SKM-1 treated with dmso at 0.1 percent for 144 hours (cell line): Measurements from ENCODE around the gene KRTAP10-7.
"Not testable (repeated sequence)": the region's sequence is repeated elsewhere in the genome, so short reads cannot be mapped to it uniquely, and the experiment has no call there.

Experiments used
- DNase-seq: peaks from one replicate; lab custom pipeline; 2025; ENCODE audit not compliant: unreplicated experiment; lab: John Stamatoyannopoulos, UW

KRTAP10-7 gene

DNA sequence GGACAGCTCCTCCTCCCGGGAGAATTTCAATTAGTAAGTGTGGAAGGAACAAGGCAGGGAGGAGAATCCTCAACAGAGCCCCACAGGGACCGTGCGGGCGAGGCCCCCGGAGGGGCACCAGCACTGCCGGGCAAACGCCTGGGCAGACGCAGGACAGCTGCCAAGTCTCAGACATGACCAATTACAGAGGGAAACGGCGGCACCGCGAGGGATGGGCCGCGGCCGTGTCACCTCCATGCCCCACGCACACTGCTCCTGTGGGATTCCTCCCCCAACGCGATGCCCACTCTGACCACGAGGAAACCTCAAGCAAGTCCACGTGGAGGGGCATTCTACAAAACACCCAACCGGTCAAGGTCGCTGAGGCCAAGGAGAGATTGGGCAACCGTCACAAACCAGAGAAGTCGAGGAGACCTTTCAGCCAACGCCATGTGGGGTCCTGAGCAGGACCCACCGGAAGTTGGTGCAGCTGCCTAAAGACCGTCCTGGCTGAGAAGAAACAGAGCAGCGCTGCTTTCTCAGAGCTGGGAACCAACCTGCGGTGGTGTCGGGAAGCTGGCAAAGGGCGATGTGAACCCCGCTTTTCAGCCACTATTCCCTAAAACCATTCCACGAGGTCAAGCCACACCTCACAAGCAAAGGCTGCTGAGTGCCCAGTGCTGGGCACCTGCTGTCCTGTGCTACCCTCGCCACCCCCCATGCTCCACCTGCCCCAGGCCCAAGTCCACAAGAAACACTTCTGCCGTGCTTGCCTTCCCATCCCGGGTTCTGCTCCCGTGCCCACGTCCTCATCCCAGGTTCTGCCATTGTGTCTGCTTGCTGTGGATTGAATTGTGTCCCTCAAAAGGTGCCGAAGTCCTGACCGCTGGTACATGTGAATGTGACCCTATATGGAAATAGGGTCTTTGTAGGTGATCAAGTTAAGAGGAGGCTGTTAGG is 28.3 kb upstream of the KRTAP10-7 start:
- DNase-seq, result no peak

DNA sequence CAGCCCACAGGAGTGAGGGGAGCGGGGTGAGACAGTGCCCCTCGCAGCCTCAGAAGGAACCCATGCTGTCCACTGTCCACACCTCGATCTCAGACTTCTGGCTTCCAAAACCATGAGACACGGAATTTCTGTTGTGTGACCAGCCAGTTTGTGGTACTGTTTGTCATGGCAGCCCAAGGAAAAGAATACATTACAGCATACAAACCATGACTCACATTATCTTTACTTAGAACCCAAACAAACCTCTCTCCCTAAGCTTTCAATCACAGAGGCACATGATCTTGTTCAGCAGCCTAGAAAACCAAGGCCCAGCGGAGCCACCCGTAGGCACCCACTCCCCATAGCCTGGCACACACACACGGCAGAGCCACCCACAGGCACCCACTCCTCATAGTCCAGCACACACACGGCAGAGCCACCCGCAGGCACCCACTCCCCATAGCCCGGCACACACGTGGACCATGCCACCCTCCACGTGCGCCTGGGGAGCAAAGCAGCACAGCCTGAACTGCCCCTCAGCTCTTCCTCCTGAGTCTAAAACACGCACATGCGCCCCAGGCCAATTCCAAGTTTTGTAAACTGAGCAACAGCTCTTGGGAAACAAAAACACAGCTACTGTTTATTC is 27.3 kb upstream of the KRTAP10-7 start:
- DNase-seq, result no peak

DNA sequence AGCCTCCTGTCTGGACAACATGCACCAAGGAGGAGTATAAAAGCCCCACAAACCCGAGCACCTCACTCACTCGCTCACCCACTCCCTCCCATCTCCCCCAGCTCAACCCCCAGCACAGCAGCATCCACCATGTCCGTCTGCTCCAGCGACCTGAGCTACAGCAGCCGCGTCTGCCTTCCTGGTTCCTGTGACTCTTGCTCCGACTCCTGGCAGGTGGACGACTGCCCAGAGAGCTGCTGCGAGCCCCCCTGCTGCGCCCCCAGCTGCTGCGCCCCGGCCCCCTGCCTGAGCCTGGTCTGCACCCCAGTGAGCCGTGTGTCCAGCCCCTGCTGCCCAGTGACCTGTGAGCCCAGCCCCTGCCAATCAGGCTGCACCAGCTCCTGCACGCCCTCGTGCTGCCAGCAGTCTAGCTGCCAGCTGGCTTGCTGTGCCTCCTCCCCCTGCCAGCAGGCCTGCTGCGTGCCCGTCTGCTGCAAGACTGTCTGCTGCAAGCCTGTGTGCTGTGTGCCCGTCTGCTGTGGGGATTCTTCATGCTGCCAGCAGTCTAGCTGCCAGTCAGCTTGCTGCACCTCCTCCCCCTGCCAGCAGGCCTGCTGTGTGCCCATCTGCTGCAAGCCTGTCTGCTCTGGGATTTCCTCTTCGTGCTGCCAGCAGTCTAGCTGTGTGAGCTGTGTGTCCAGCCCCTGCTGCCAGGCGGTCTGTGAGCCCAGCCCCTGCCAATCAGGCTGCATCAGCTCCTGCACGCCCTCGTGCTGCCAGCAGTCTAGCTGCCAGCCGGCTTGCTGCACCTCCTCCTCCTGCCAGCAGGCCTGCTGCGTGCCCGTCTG is 26.6 kb upstream of the KRTAP10-7 start, which contains the start of gene KRTAP10-4:
KRTAP10-4 (plus strand) TSS at position 100 of the 827 bp plus-strand sequence; CDS start at position 130, 30 bp downstream.
- DNase-seq, result not testable (repeated sequence)

DNA sequence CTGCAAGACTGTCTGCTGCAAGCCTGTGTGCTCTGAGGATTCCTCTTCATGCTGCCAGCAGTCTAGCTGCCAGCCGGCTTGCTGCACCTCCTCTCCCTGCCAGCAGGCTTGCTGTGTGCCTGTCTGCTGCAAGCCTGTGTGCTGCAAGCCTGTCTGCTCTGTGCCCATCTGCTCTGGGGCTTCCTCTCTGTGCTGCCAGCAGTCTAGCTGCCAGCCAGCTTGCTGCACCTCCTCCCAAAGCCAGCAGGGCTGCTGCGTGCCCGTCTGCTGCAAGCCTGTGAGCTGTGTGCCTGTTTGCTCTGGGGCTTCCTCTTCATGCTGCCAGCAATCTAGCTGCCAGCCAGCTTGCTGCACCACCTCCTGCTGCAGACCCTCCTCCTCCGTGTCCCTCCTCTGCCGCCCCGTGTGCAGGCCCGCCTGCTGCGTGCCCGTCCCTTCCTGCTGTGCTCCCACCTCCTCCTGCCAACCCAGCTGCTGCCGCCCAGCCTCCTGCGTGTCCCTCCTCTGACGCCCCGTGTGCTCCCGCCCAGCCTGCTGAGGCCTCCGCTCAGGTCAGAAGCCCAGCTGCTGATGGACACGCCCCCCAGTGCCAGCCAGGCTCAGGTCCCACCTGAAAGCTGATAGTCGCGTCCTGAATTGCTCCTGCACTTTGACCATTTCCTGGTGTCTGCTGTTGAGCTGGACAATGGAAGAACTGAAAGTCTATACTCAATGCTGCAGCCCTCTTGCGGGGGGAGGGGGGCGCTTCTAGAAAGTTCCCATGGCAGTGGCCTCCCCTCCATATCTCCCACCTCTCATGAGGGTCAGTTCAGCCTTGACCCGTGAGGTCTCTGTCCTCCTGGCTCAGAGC is 25.7 kb upstream of the KRTAP10-7 start:
- no peak for DNase-seq

DNA sequence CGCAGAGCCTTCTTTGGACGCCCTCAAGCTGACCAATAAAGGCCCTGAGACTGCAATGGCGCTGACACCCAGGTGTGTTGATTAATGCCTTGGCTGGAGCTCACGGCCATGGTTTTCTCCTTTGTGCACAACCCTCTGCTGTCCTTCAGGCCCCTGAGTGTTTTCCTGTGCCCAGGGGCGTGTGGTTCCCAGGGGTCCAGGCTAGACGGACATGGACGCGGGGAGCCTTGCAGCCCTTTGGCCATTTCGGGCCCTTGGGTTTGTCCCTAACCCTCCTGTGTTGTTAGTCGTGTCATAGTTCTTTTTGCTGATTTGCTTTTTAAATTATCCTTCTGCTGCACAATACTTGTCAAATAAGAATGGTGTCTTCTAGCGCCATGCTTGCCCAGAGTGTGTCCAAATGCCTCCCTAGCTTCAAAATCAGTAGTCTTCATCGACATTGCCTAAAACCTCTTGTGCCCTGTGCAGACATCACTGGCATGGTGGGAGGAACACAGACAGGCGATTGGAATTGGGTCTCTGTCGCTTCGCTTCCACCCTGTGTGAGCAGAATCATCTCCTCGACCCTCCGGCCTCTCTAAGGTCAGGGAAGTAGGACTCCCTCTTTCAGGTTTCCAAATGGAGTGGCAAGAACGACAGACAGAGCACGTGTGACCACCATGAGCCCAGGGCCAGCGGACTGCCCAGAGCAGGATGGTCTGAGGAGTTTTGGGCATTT is 24.9 kb upstream of the KRTAP10-7 start:
- DNase-seq, result no peak

DNA sequence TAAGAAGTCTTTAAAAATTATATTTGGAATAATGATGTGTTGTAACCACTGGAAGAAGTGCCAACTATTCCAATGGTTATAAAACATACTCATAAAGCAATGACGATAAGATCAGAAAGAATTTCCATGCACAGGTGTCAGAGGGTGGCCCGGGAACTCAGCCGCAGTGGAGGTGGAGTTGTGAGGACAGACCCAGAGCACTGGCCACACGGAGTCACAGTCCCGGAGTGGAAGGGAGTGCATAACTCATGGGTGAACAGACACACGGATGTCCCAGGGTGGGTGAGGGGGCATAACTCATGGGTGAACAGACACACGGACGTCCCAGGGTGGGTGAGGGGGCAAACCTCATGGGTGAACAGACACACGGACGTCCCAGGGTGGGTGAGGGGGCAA is 24.4 kb upstream of the KRTAP10-7 start:
- no peak for DNase-seq

DNA sequence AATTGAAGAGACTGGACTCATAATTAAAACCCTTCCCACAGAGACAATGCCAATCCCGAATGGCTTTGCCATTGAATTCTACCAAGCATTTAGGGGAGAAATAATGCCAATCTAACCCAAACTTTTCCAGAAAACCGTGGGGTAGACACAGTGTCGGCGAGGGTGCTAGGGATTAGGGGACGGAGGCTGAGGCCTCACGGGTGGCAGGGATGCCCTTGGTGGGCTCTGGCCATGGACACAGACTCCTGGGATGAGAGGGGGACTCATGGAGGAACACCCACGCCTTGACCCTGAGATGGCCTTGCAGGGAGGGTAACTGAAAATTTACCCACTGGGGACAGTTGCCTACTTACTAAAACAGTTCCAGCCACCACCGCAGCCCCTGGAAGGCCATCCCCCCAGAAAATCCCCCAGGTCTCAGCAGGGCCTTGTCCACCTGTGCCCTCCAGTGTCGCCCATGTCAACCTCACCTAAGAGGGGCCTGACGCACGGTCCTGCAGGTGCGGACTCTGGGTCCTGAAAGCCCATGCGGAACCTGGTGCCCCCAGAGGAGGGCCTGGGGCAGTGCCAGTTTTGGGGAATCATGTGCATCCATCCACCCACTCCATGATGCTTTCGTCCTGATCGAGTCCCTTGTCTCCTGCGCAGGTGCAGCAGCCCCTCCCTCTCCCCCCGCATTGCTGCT is 21.9 kb upstream of the KRTAP10-7 start:
- DNase-seq, result no peak

DNA sequence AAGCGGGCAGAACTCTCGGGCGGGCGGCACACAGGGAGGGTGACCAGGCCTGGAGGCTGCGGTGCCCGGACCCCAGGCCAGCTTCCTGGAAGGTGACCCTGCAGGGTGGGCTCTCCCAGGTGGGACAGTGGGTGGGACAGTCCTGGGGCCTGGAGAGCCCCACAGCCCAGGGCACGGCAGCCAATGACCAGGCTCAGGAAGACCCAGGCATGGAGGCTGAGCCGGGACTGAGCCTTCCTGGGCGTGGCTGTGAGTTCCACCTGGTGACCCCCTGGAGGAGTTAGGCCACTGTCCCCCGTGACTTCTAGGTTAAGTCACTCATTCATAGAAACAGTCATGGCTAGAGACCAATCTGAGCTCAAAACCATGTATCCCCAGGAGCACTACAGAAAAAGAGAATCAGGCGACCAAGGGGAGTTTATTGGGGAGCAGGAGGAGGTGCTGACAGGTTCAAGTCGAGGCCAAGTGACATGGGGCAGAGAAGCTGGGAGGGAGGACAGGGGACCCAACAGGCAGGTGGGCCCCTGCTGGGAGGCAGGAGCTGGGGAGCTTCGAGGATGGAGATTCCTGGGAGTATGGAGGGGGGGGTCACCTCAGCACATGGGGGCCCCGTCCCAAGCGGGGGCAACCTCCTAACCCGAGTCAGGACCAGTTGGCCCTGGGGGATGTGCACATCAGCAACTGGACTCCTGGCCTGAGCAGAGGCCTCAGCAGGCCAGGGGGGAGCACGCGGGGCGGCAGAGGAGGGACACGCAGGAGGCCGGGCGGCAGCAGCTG is 21.2 kb upstream of the KRTAP10-7 start:
- no peak for DNase-seq

DNA sequence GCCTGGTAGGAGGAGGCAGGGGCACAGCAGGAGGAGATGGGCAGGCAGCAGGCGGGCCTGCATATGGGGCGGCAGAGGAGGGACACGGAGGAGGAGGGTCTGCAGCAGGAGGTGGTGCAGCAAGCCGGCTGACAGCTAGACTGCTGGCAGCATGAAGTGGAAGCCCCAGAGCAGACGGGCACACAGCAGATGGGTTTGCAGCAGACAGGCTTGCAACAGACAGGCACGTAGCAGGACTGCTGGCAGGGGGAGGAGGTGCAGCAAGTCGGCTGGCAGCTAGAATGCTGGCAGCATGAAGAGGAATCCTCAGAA is 20.6 kb upstream of the KRTAP10-7 start:
- no peak for DNase-seq

DNA sequence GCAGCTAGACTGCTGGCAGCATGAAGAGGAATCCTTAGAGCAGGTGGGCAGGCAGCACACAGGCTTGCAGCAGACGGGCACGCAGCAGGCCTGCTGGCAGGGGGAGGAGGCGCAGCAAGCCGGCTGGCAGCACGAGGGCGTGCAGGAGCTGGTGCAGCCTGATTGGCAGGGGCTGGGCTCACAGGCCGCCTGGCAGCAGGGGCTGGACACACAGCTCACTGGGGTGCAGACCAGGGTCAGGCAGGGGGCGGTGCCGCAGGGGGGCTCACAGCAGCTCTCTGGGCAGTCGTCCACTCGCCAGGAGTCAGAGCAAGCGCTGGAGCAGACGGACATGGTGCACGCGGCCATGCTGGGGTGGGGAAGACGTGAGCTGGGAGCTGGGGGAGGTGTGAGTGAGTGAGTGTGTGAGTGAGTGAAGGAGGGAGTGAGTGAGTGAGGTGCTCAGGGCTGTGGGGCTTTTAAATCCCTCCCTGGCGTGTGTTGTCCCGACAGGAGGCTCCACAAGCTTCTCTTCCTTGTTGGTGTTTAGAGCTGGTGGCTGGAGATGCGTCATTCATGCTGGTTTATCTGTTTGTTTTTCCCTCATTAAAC is 20.1 kb upstream of the KRTAP10-7 start, which contains the start of gene KRTAP10-5:
KRTAP10-5 (minus strand) TSS at position 374 of the 591 bp plus-strand sequence; CDS start at position 348, 26 bp downstream.
- DNase-seq, result not testable (repeated sequence)

DNA sequence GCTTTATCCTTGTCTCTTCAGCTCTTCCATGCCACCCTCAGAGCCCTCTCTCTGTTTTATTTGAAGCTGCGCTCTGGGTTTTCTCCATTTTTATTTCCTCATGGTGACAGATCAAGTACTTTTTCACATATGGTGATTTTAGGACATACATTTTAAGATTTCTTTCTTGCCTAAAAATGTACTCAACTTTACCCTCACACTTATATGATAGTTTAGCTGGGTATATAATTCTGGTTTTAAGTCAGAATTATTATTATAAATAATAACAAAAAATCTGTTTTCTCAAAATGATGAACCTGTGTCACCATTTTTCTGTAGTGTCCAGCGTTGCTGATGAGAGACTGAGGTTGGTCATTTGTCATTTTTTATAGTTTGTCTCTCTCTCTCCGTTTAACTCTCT is 19.2 kb upstream of the KRTAP10-7 start:
- no peak for DNase-seq

DNA sequence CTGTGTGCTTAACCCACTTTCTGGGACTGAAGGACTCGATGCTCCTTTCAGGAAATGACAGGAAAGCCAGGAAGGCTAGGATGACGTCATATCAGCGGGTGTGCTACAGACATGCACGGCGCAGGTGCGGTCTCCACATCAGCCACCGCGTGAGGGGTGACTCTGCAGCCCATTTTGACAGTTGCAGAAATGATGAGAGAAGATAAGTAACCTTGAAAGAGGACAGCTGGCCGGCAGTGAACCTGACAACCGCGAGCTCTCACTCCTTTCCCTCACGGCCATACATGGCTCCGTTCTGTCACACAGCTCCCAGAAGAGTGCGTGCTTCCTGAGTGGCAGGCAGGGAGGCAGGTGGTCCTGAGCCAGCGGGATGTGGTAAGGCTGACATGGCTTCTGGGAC is 18.3 kb upstream of the KRTAP10-7 start:
- DNase-seq, result peak; percentile 75

DNA sequence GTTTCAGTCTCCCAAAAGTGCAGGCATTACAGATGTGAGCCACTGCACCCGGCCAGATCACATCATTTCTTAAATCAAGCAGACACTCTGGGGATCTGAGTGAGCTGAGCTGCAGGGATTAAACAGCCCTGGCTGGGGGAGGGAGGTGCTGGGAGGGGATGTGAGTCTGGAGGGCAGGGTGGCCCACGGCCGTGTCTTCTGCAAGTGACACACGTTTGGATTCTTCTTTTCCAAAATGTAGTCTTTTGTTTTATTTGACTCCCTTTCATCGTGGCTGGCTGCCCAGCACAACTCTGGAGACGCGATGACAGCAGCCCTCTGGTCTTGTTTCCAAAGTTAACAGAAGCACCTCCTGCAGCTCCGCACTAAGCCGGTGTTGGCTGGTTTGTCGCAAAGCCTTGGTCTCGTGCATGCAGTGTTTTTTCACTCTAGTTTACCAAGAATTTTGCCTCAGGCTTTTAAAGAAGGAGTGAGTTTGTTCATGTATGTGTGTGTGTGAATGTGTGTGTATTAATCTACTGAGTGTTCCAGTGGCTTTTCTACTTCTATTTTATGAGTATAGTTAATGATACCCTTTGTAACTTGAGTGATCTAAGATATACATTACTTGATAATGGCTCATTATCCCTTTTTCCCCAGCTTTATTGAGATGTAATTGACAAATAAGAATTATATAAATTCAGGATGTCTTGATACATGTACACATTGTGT is 17.2 kb upstream of the KRTAP10-7 start:
- DNase-seq, result no peak

DNA sequence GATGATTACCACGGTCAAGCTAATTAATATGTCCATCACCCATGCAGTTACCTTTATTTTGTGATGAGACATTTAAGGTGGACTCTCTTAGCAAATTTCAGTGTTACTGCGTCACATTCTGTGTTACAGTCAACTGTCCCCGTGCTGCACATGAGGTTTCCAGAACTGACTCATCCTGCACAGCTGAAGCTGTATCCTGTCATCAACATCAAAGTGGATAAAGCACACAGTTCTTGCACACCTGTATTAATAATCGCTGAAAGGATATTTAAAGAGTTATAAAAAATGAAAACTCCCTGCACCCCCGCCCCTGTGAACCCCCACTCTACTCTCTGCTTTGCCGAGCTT is 16.6 kb upstream of the KRTAP10-7 start:
- no peak for DNase-seq

DNA sequence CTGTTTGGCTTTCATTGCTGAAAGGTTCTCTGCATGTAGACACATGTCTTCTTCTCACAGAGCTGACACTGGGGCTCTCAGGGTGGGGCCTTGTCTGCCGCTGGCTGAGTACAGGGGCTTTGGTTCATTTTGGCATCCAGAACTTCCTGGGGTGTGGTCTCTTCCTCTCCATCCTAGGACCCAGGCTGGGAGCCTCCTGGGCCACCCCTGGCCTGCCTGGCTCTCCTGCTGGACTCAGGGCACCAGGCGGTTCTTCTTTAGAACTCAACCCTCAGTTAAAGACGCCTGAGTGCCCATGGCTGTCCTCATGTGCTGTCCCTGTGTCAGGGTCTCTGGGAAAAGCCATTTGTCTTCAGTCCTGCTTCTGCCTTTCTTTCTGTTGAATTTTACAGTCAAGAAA is 14.5 kb upstream of the KRTAP10-7 start:
- no peak for DNase-seq

DNA sequence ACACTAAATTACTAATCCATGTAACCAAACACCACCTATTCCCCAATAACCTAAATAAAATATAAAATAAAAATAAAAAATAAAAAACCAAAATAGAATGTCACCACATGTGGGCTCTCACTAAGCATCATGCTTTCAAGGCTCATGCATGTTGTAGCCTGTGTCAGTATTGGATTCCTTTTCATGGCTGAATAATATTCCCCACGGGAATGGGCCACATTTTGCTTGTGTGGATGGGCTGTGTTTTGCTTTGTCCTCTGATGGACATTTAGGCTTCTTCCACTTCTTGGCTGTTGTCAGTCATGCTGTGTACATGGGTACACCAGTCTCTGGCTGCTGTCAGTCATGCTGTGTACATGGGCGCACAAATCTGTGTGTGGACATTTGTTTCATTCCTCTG is 11.3 kb upstream of the KRTAP10-7 start:
- DNase-seq, result no peak

DNA sequence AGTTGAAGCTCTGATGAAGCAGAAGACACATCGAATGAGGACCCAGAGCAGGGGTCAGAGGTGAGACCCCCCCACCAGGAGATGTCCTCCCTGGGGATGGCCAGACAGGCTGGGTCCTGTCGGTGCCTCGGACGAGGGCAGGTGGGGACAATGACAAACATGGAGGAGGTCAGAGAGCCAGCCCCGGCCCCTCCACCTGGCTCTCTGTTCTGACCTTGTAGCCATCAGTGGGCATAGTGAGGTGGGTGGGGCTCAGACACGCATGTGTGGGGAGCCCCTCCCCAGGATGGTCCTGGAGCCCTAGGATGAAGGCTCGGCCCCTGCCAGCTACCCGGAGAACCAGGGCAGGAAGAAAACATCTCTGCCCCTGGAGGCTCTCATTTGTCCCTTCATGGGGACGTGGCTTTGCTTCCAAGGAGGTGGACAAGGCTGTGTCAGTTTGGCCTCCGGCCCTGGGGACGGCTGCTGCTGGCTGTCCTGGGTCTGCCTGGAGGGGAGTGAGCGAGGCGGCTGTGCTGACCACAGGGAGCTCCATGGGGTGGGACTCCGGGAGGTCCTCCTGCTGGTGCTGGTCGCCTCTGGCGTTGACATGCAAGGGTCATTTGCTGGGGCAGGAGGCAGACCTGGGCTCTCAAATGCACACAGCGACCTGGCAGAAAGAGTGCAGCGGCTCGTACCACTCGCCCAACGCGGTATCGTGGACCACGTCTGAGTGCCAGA is 10.7 kb upstream of the KRTAP10-7 start:
- DNase-seq, result no peak
